HG03520 (cell line): ENCODE data around the gene PNISR.
A peak's percentile ranks its signal among the peaks of the same experiment; 100 is the strongest.
"Not testable (repeated sequence)": the region's sequence is repeated elsewhere in the genome, so short reads cannot be mapped to it uniquely, and the experiment has no call there.

Source experiments
- ATAC-seq: cut with Tn5 transposase; IDR thresholded peaks from one replicate; pipeline ENCODE4 v1.9.1; 2021; ENCODE audit warnings: mild to moderate bottlenecking, moderate library complexity; ENCODE audit not compliant: unreplicated experiment

The PNISR gene

DNA sequence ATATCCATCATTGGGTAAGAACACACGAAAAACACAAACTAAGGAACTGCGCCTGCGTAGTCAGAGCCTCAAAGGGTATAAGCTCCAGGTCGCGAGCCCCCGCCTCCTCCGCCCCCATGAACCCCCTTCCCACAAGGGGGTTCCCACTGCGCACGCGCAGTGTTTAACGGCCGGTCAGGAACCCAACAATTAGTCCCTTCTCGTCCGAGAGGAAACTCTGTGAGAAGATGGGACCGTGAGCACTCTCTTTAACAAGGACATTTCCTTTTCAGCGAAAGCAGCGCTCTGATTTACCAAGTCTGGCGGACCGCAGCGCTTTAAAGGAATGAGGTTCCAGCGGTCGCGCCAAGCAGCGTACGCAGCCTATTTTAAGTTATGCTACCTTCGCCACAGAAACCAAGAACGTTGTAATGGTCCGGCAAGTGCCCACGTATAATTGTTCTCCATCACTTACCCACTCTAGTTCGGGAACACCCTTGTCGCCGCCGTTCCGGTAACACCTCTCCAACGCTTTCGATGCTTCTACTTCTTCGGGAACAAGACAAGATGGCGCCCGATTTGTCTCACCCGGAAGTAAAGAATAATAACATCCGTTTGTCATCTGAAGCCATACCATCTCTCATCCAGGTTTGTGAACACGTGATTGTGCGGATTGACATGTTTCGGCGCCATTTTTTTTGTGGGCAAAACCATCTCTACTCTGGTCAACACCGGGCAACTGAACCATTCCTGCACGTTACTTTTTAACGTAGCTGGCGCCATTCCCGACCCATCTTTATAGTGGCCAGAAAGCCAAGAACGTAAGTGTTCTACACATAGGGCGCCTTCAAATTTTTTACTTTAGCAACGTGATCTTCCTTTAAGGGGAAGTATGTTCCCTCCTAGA, at the start of gene PNISR:
TSS of gene PNISR (minus strand) at position 548 of the 886 bp plus-strand sequence. CDS start 10,649 bp downstream, outside the sequence.
- peak; percentile 87 for ATAC-seq

DNA sequence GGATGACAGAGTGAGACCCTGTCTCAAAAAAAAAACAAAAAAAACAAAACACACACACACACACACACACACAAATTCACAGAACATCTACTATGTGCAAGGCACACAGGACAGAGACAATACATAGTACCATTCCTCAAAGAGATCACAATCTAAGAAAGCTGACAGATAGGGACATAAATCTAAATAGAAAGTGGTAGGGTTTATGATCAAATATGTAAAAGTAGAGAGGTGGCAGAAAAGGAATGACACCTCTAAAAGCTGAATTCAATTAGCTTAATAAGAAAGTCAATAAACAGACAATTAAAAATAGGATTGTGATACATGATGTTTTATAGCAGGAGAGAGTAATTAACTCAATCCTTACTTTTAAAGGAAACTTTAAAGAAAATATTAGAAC, 48.6 kb upstream of the PNISR start:
- no peak for ATAC-seq

DNA sequence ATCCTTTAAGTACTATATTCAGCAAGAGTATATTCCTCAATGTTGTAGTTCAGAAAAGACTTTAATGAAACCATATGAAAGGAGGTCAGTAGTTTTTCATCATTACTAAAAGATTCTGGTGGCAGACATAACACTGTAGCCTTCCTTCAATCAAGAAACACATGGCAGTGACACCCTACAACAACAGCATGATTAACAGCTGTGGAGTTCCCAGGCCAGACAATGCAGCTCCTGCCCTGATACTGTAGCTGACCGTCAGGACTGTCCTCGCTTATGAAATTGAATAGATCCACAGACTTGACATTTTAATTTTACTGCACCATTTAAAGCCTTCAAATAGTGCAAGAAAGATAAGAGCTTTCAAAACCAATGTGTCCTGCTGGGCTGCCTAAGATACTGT, 46.5 kb upstream of the PNISR start:
- ATAC-seq: no peak

DNA sequence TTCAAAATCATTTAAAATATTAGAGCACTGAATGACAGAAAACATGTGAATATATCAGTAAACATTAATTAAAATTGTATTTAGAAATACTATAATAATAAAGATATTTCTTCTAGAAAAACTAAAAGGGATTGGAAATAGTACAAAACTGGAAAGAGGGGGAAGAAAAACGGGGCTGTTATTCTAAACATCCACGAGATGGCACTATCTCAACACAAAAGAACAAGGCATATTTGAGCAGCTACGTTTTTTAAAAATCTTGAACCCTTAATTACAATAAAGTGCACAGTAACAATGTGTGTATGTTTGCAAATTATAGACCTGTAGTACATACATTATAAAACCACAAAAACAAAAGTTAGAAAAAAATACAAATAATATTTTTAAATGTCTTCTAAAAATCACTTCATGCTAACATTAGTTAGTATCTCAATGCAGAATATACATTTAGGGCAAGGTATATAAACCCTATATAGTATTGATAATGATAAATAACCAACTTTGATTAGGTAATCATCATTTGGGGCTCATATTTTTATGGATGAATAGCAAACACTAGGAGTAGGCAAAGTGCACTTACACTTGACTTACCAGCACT, 42.5 kb upstream of the PNISR start:
- ATAC-seq: peak; percentile 60

DNA sequence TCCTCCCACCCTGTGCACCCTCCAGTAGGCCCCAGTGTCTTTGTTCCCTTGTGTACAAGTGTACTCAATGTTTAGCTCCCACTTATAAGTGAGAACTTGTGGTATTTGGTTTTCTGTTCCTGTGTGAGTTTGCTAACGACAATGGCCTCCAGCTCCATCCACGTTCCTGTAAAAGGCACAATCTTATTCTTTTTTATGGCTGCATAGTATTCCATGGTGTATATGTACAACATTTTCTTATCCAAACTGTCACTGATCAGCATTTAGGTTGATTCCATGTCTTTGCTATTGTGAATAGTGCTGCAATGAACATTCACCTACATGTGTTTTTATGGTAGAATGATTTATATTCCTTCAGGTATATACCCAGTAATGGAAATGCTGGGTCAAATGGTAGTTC, 34.0 kb upstream of the PNISR start:
- not testable (repeated sequence) for ATAC-seq

GRCh38 chr6:99458319-99458718, 33.2 kb upstream of the PNISR start:
- no peak for ATAC-seq

- ATAC-seq: no peak
Measured at GRCh38 chr6:99446076-99446475, 21.0 kb upstream of the PNISR start.

DNA sequence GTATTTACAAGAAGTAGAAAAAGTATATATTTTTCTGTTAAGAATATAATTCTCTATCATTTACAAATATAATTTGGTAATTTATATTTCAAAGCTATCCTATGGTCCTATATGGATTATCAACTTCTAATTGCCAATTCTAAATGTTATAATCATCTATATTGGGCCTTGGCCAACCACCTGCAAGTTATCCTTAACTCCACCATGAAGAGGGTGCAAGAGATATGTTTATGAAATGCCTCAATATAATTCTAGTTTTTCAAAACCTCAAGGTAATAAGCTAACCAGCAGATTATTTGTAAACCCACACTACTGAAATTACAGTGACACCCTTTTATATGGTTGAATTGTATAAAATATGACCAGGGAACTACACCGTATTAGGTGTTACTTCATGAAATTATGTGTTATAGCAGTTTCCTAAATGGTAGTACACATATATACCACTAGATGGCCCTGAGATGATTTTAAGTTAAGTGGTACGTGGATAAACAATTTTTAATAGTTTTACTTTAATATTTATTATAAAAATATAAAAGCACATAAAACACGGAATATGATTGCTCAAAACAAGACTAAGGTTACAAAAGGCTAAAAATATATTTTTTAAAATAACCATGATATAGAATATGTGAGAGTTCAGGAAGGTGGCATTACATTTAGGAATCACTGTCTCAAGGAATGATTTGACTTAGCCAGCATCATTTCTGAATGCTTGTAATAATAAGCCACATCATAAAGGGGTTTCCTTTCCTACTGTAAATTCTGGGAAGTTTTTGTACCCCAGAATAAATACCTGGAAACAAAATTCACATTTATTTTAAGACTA, 9.8 kb upstream of the PNISR start:
- peak; percentile 93 for ATAC-seq

GRCh38 chr6:99432877-99433276, 7.8 kb upstream of the PNISR start:
- no peak for ATAC-seq

- no peak for ATAC-seq
Measured at GRCh38 chr6:99431901-99432300, 6.8 kb upstream of the PNISR start.

- no peak for ATAC-seq
Measured at GRCh38 chr6:99427988-99428387, 2.9 kb upstream of the PNISR start.

- ATAC-seq: no peak
Measured at GRCh38 chr6:99426451-99426757, 1.3 kb upstream of the PNISR start.

- ATAC-seq: peak; percentile 48
Measured at GRCh38 chr6:99425647-99426450, 741 bp upstream of the PNISR start.

DNA sequence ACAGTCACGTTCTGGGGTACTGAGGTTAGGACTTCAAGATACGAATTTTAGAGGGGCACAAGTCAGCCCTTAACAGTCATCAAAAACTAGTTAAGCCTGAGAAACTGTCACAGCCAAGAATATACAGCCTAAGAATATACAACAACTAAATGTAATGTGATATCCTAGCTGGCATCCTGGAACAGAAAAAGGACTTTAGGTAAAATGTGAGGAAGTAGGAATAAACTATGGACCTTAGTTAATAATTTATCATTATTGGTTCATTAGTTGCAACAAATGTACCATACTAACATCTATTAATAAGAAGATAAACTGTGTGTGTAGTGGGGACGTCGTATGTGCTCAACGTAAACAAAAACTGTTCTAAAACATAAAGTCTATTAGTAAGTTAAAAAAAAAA, 1.1 kb downstream of the PNISR start:
- no peak for ATAC-seq

DNA sequence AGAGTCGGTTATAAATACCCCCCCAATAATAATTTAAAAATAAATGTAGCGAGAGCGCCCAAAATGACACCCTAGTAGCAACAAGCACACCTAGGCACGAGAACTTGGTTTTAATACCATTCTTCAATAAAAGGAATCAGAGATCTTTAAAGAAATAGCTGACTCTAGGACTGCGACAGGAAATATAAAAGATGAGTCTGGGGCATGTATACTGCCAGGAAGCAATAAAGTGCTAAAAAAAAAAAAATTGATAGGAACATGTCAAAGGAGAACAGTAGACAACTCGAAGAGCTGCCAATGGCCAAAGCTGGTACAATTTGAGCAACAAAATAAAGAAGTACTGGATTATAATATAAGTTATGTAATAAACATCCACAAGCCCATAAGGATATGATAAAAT, 2.2 kb downstream of the PNISR start:
- no peak for ATAC-seq

GRCh38 chr6:99416892-99417767, 8.0 kb downstream of the PNISR start:
- peak; percentile 88 for ATAC-seq

DNA sequence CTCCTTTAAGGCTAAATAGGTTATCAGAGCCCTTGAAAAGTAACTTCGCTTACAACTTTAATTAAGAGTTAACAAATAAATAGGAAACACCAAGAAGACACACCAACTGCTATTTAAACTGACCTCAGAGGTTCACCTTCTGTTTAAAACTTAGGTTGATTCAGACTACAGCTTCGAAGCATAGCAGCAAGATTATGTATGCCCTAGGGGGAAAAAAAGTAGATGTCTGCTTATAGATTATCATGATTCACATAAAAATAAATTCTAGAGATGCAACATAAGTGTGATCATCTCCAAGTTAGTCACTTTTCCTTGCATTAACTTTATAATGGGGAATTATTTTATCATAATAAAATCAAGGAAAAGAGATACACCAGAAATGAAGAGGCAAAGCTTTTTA, 8.9 kb downstream of the PNISR start:
- no peak for ATAC-seq

DNA sequence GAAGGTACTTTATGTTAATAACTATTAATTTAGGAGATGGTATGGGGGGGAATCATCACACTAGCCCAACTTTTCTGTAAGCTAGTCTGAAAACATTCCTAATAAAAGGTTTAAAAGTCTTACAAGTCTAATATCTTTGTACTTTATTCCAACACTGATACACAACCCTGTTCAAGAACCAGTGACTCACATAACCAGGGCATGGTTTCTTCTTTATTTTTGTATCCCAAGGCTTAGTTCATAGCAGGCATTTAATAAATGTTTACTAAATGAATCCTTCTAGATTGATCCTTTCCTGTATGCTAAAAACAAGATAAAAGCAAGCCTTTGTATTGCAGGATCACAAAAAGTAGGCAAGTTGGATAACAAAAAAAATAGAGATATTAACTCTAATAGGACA, 9.7 kb downstream of the PNISR start:
- no peak for ATAC-seq

DNA sequence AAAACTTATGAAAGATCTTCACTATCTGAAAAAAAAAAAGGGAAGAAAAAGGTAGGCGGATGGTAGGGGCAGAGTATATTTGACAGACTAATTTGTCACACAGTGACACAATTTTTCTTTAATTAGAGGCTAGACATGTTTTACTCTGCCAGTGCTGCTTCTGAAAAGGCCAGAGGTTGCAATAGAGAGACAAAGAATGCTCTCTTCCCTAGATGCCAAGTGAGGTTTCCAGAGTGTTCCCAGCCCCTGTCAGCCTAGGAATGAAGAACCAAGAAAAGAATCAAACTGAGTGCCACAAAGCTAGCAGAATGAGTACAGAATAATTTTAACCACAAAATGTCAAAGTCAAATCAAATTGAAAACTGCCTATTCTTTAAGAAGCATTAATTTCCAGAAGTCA, 13.0 kb downstream of the PNISR start:
- no peak for ATAC-seq

DNA sequence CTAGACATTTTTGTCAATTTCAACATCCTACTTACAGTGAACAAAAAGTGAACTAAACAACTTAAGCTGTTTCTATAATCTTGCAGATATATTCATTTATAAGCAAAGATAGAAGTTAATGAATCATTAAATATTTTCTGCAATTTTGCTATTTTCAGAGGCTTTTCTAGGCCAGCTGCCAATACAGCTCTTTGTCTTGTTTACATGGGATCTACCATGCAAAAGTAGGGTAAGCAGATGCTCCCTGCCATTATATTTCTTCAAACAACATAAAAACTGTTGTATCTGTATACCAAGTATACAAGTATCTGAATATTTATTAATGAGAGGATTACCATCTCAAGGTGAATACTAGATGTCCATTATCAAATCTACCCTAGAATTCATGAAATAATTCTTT, 15.4 kb downstream of the PNISR start:
- no peak for ATAC-seq
